NCI-H2029 (cell line): ENCODE results near the gene ASPG.

Source experiments
- DNase-seq: peaks from one replicate; lab custom pipeline; 2025; lab: John Stamatoyannopoulos, UW

The ASPG gene

DNA sequence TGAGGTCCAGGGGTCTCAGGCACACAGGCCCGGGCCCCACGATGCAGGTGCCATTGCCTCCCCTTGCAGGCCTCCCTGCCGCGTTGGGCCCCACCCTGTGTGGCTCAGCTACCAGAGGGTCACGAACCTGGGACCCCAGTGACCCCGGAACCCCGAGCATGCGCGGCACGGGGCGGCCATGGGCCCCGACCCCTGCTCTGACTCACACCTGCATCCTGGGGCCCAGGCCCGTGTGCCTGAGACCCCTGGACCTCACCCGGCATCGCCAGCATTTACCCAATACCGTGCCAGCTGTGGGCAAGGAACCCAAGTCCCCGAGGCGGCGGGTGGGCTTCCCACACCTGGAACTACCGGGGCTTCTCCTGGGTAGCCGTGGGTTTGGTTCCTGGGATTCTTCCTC, 78.0 kb downstream of the ASPG start:
- DNase-seq = no peak

DNA sequence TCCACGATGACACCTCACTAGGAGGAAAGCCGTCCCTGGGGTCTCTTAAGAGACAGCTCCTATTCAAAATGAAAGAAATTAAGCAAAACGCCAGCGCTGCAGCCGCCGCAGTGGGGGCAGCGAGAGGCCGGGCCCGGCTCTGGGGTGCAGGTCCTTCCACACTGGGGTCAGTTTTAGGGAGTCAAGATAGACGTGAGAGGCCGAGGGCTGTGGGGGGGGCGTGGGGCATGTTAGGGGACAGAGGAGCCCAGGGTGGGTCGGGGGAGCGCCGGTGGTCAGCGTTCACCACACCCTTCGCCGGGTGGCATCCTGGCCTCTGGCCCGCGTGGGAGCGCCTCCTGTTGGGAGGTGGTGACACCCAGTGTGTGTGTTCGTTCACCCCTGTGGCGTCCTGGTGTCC, 78.5 kb downstream of the ASPG start:
- no peak for DNase-seq

DNA sequence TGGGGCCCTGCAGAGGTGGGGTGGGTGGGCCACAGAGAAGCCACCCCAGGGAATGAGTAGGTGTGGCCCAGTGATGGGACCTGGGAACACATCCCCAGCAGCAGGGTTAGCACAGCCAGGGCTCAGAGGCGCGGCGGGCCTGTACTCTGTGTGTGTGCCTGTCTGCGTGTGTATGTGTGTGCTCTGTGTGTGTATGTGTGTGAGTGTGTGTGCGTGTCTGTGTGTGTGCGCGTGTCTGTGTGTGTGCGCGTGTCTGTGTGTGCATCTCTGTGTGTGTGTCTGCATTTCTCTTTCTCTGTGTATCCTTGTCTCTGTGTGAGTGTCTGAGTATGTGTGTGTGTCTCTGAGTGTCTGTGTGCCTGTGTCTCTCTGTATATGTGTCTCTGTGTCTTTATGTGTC, 79.0 kb downstream of the ASPG start:
- DNase-seq = no peak
